Ectodermal cell (in vitro differentiated cells): Measurements from ENCODE around the gene GH1.
"Not testable (repeated sequence)": the region's sequence is repeated elsewhere in the genome, so short reads cannot be mapped to it uniquely, and the experiment has no call there.

Experiments
- H3K27ac ChIP-seq: 2 replicates; pipeline ENCODE4 v1.7.0; 2013; ENCODE audit warnings: mild to moderate bottlenecking, low read depth, low read length; ENCODE audit not compliant: insufficient read depth, poor library complexity, severe bottlenecking
- H3K27me3 ChIP-seq: 2 replicates; pipeline ENCODE4 v1.7.0; 2013; ENCODE audit warnings: mild to moderate bottlenecking, low read length; ENCODE audit not compliant: insufficient read depth, control insufficient read depth, poor library complexity, severe bottlenecking
- H3K36me3 ChIP-seq: one replicate; pipeline ENCODE4 v1.7.0; 2013; ENCODE audit warnings: low read length; ENCODE audit not compliant: control insufficient read depth, insufficient read depth
- H3K4me1 ChIP-seq: one replicate; pipeline ENCODE4 v1.7.0; 2013; ENCODE audit warnings: low read length; ENCODE audit not compliant: control insufficient read depth, insufficient read depth
- H3K4me3 ChIP-seq: 2 replicates; pipeline ENCODE4 v1.7.0; 2013; ENCODE audit warnings: low read depth, low read length, control low read depth; ENCODE audit not compliant: insufficient read depth
- H3K9me3 ChIP-seq: 2 replicates; pipeline ENCODE4 v1.7.0; 2013; ENCODE audit warnings: mild to moderate bottlenecking, low read length, moderate library complexity; ENCODE audit not compliant: control insufficient read depth
- WGBS, 2 experiments: methylation state at CpG; one replicate each; pipeline ENCODE4 v1.1.7; 2013; ENCODE audit warnings: missing lambda C conversion rate in 2 of 2; 5-methylcytosine and 5-hydroxymethylcytosine counted together

GH1 gene

GRCh38 chr17:63880706-63881105 lies 37.9 kb downstream of the GH1 start:
- Histone ChIP-seq H3K9me3 (no peaks in the 10 kb centered on the region), H3K4me1 (no peaks in the 10 kb centered on the region), H3K27me3 (no peaks in the 10 kb centered on the region), H3K4me3 (no peak overlapping the region), H3K36me3 (no peaks in the 10 kb centered on the region), H3K27ac (no peak overlapping the region)
- WGBS, 2 experiments: 90 to 93% methylated on average over 12 of the region's 12 CpGs

- not testable (repeated sequence) for H3K27me3 ChIP-seq, H3K9me3 ChIP-seq, H3K4me3 ChIP-seq, H3K27ac ChIP-seq, H3K4me1 ChIP-seq, H3K36me3 ChIP-seq
- WGBS, 2 experiments: 93 to 95% methylated on average over 9 of the region's 9 CpGs
Measured at GRCh38 chr17:63878413-63878812, 40.2 kb downstream of the GH1 start.

GRCh38 chr17:63874693-63875092 lies 43.9 kb downstream of the GH1 start:
- H3K4me3 ChIP-seq, H3K36me3 ChIP-seq: not testable (repeated sequence)
- WGBS, 2 experiments: 88 to 90% methylated on average over 6 of the region's 6 CpGs

GRCh38 chr17:63874061-63874626 lies 44.5 kb downstream of the GH1 start:
- not testable (repeated sequence) for H3K27me3 ChIP-seq, H3K27ac ChIP-seq, H3K4me3 ChIP-seq, H3K36me3 ChIP-seq, H3K9me3 ChIP-seq, H3K4me1 ChIP-seq
- 81 to 83% methylated on average over 6 of the region's 8 CpGs for WGBS, 2 experiments

More at GRCh38 chr17:63874693-63875092, 43.9 kb downstream of the GH1 start:
- not testable (repeated sequence) for H3K4me1 ChIP-seq, H3K9me3 ChIP-seq, H3K27ac ChIP-seq, H3K27me3 ChIP-seq

- not testable (repeated sequence) for H3K36me3 ChIP-seq, H3K4me3 ChIP-seq, H3K27ac ChIP-seq, H3K27me3 ChIP-seq, H3K9me3 ChIP-seq, H3K4me1 ChIP-seq
- 89 to 96% methylated on average over 4 of the region's 7 CpGs for WGBS, 2 experiments
Measured at GRCh38 chr17:63873577-63873976, 45.1 kb downstream of the GH1 start, which contains the start of gene CSH2. TSS of gene CSH2 (minus strand) at chr17:63873677. CDS start at chr17:63873614, 63 bp downstream.

- not testable (repeated sequence) for H3K9me3 ChIP-seq, H3K36me3 ChIP-seq, H3K4me1 ChIP-seq, H3K4me3 ChIP-seq, H3K27me3 ChIP-seq, H3K27ac ChIP-seq
- 92 to 93% methylated on average over 10 to 13 of the region's 15 CpGs for WGBS, 2 experiments
Measured at GRCh38 chr17:63871646-63872365, 46.8 kb downstream of the GH1 start.

GRCh38 chr17:63870292-63870665 lies 48.4 kb downstream of the GH1 start:
- not testable (repeated sequence) for H3K27ac ChIP-seq, H3K36me3 ChIP-seq, H3K4me1 ChIP-seq, H3K9me3 ChIP-seq, H3K4me3 ChIP-seq, H3K27me3 ChIP-seq
- WGBS, 2 experiments: 90 to 98% methylated on average over 2 to 4 of the region's 4 CpGs

- not testable (repeated sequence) for H3K36me3 ChIP-seq, H3K4me1 ChIP-seq, H3K9me3 ChIP-seq, H3K4me3 ChIP-seq, H3K27me3 ChIP-seq, H3K27ac ChIP-seq
- 80 to 82% methylated on average over 8 of the region's 9 CpGs for WGBS, 2 experiments
Measured at GRCh38 chr17:63869491-63870291, 48.9 kb downstream of the GH1 start.
